ENCODE results near the gene SVOPL. TPM values are rescaled to one million over a fixed set of nuclear protein-coding genes. Genes with fewer than 3 reads are reported as not detected.

SVOPL gene
- total RNA-seq, 2 experiments from 2014 or later = not detected

GRCh38 chr7:138565071-138565450 lies 136.1 kb downstream of the SVOPL start:
- H3K9me3 ChIP-seq (ENCODE audit: control insufficient read depth in 1 of 2, insufficient read depth in 1 of 2, low read length in 2 of 2) = peaks cover 31 to 41% of the 10 kb centered on the region in 2 experiments
- H3K27me3 ChIP-seq (ENCODE audit: control insufficient read depth in 1 of 2, insufficient read depth in 2 of 2, low read length in 2 of 2) = no peaks in the 10 kb centered on the region
- Mint-ChIP-seq H3K27me3 (no peaks in the 10 kb centered on the region), H3K27ac (no peak overlapping the region), H3K4me3 (no peak overlapping the region), H3K9me3 (peaks cover 22% of the 10 kb centered on the region), H3K4me1 (ENCODE audit: low read depth) (no peaks in the 10 kb centered on the region), H3K36me3 (ENCODE audit: low read depth) (peaks cover 98% of the 10 kb centered on the region)
- ATAC-seq (ENCODE audit: poor library complexity) (no peak), DNase-seq (no peak)
- peaks cover 80% of the 10 kb centered on the region for H3K36me3 ChIP-seq (ENCODE audit: insufficient read depth, low read length)
- H3K27ac ChIP-seq (ENCODE audit: low read depth in 1 of 2, low read length in 2 of 2) = no peak overlapping the region
- TF ChIP-seq, protein P1, sequence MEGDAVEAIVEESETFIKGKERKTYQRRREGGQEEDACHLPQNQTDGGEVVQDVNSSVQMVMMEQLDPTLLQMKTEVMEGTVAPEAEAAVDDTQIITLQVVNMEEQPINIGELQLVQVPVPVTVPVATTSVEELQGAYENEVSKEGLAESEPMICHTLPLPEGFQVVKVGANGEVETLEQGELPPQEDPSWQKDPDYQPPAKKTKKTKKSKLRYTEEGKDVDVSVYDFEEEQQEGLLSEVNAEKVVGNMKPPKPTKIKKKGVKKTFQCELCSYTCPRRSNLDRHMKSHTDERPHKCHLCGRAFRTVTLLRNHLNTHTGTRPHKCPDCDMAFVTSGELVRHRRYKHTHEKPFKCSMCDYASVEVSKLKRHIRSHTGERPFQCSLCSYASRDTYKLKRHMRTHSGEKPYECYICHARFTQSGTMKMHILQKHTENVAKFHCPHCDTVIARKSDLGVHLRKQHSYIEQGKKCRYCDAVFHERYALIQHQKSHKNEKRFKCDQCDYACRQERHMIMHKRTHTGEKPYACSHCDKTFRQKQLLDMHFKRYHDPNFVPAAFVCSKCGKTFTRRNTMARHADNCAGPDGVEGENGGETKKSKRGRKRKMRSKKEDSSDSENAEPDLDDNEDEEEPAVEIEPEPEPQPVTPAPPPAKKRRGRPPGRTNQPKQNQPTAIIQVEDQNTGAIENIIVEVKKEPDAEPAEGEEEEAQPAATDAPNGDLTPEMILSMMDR (IDR thresholded peaks at IDR 0.05) = no peak
- no peaks in the 10 kb centered on the region for H3K4me1 ChIP-seq (ENCODE audit: insufficient read depth, low read length)
- intact Hi-C loops (cut with DNase I, micrococcal nuclease) = no loop called here
- POLR2A ChIA-PET = no interaction called here
- no peak overlapping the region for H3K4me3 ChIP-seq (ENCODE audit: low read length)
- CTCF ChIA-PET = no interaction called here

GRCh38 chr7:138564365-138564764 lies 136.8 kb downstream of the SVOPL start:
- ChIA-PET POLR2A (no interaction called here), CTCF (no interaction called here)
- H3K4me3 ChIP-seq (ENCODE audit: low read length) = no peak overlapping the region
- H3K27me3 ChIP-seq (ENCODE audit: control insufficient read depth in 1 of 2, insufficient read depth in 2 of 2, low read length in 2 of 2) = no peaks in the 10 kb centered on the region
- intact Hi-C loops (cut with DNase I, micrococcal nuclease) = no loop called here
- H3K9me3 ChIP-seq (ENCODE audit: control insufficient read depth in 1 of 2, insufficient read depth in 1 of 2, low read length in 2 of 2) = peaks cover 35 to 41% of the 10 kb centered on the region in 2 experiments
- no peak for ATAC-seq (ENCODE audit: poor library complexity)
- TF ChIP-seq, protein P1 (IDR thresholded peaks at IDR 0.05) = no peak
- no peaks in the 10 kb centered on the region for H3K27me3 Mint-ChIP-seq
- H3K27ac ChIP-seq (ENCODE audit: low read depth in 1 of 2, low read length in 2 of 2) = no peak overlapping the region
- no peak for DNase-seq
- no peaks in the 10 kb centered on the region for H3K4me1 Mint-ChIP-seq (ENCODE audit: low read depth)
- peaks cover 24% of the 10 kb centered on the region for H3K9me3 Mint-ChIP-seq
- H3K36me3 ChIP-seq (ENCODE audit: insufficient read depth, low read length) = peaks cover 85% of the 10 kb centered on the region
- H3K36me3 Mint-ChIP-seq (ENCODE audit: low read depth) = peaks cover 98% of the 10 kb centered on the region
- no peak overlapping the region for H3K27ac Mint-ChIP-seq
- H3K4me3 Mint-ChIP-seq = no peak overlapping the region
- no peaks in the 10 kb centered on the region for H3K4me1 ChIP-seq (ENCODE audit: insufficient read depth, low read length)

DNA sequence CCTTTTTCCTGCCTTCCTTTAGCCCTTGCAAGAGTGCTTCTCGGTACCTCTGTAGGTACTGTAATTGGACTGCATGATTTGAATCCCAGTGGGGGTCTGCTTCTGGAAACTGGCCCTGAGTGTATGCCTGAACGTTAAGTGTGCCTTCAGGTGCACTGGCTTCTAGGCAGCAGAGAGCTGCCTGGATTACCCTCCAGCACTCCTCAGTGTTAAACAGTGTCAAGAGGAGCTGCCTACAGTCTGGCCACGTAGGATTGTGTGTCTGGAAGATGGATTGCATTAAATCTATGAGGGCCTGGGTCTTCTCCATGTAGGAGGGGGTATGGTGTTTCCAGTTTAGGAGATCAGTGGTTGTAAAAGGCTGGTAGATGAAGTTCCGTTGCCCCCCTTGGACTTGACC lies 137.4 kb downstream of the SVOPL start:
- TF ChIP-seq, protein P1 (IDR thresholded peaks at IDR 0.05) = no peak
- Mint-ChIP-seq H3K4me1 (ENCODE audit: low read depth) (no peaks in the 10 kb centered on the region), H3K36me3 (ENCODE audit: low read depth) (peaks cover 98% of the 10 kb centered on the region), H3K9me3 (peaks cover 26% of the 10 kb centered on the region), H3K27me3 (no peaks in the 10 kb centered on the region), H3K27ac (no peak overlapping the region), H3K4me3 (no peak overlapping the region)
- no peak for ATAC-seq (ENCODE audit: poor library complexity)
- no peak for DNase-seq
- Histone ChIP-seq H3K27ac (ENCODE audit: low read depth in 1 of 2, low read length in 2 of 2) (no peak overlapping the region), H3K9me3 (ENCODE audit: control insufficient read depth in 1 of 2, insufficient read depth in 1 of 2, low read length in 2 of 2) (peaks cover 36 to 45% of the 10 kb centered on the region in 2 experiments), H3K4me1 (ENCODE audit: insufficient read depth, low read length) (no peaks in the 10 kb centered on the region), H3K36me3 (ENCODE audit: insufficient read depth, low read length) (peaks cover 87% of the 10 kb centered on the region), H3K27me3 (ENCODE audit: control insufficient read depth in 1 of 2, insufficient read depth in 2 of 2, low read length in 2 of 2) (no peaks in the 10 kb centered on the region), H3K4me3 (ENCODE audit: low read length) (no peak overlapping the region)
- ChIA-PET CTCF (no interaction called here), POLR2A (no interaction called here)
- intact Hi-C loops (cut with DNase I, micrococcal nuclease) = no loop called here

Data from CD4-positive, alpha-beta T cell (primary cell).